ENCODE data around the gene DYNLT2B.
A peak's percentile ranks its signal among the peaks of the same experiment; 100 is the strongest.
"Not testable (repeated sequence)": the region's sequence is repeated elsewhere in the genome, so short reads cannot be mapped to it uniquely, and the experiment has no call there.

Gene DYNLT2B

DNA sequence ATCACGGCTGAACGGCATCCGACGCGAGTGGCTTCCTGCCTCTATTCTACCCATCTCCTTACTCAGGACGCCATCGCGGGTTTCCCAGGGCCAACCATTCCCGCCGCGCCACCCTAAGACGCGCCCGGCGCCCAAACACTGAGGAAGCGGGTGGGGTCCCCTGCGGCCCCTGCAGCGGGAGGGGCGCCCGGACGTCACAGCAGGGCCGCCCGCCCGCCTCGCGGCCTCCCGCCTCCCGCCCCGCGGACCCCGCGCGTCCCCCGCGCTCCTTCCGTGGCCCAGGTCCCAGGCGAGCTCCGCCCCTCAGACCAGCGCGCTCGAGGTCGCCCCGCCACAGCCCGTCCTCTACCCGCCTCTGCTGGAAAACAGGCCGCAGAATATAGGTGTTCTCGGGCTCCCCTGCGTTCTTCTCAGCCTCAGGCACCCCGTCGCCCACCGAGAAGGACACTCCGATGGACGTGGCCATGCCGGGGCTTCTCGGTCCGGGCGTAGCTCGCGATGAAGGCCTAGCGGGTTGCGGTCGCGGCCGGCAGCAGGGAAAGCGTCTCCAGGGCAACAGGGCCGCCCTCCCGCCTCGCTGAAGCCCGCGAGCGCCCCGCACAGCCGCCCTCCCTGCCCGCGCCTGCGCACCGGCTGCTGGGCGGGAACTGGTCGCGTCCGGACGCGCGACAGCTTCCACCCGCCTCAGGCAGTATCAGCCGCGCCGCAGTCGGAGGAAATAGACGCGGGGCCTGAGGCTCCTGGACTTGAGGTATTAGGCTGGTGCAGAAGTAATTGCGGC lies at the start of gene DYNLT2B:
Gene DYNLT2B (minus strand): TSS at position 554 of the 781 bp plus-strand sequence. CDS start 88 bp downstream, at position 466.
- DNase-seq (ENCODE audit: low read depth in 3 of 3, low spot score in 1 of 3) = peak; percentile 64 to 73 (median 71)

DNA sequence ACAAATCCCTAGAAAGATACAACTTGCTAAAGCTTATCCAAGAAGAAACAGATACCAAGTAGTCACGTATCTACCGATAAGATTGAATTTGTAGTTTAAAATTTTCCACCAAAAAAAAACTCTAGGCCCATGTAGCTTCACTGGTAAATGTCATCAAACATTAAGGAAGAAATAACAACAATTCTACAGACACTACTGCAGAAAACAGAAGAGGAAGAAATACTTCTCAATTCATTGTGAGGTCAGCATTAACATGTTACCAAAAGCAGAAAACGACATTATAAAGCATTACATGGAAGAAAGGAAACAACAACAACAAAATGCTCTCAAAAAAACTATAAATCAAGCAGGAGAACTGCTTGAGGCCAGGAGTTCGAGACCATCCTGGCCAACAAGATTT lies 47.7 kb upstream of the DYNLT2B start:
- no peak for DNase-seq (ENCODE audit: low read depth in 3 of 3, low spot score in 1 of 3)

DNA sequence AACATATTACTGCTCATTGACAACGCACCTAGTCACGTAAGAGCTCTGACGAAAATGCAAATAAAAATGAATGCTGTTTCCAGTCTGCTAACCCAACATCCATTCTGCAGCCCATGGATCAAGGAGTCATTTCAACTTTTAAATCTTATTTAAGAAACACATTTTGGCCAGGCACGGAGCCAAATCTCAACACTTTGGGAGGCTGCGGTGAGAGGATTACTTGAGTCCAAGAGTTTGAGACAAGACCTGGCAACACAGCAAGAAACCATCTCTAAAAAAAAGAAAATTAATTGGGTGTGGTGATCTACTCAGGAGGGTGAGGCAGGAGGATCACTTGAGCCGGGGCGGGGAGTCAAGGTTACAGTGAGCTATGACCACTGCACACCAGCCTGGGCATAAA lies 42.5 kb upstream of the DYNLT2B start:
- no peak for DNase-seq (ENCODE audit: low read depth in 3 of 3, low spot score in 1 of 3)

- not testable (repeated sequence) for DNase-seq (ENCODE audit: low read depth in 3 of 3, low spot score in 1 of 3)
Observed at GRCh38 chr3:196358540-196358939, 40.5 kb upstream of the DYNLT2B start.

- no peak for DNase-seq (ENCODE audit: low read depth in 3 of 3, low spot score in 1 of 3)
Observed at GRCh38 chr3:196357905-196358304, 39.9 kb upstream of the DYNLT2B start.

- no peak for DNase-seq (ENCODE audit: low read depth in 3 of 3, low spot score in 1 of 3)
Observed at GRCh38 chr3:196356556-196356955, 38.5 kb upstream of the DYNLT2B start.

GRCh38 chr3:196355668-196356067 lies 37.6 kb upstream of the DYNLT2B start:
- DNase-seq (ENCODE audit: low read depth in 3 of 3, low spot score in 1 of 3) = no peak

DNA sequence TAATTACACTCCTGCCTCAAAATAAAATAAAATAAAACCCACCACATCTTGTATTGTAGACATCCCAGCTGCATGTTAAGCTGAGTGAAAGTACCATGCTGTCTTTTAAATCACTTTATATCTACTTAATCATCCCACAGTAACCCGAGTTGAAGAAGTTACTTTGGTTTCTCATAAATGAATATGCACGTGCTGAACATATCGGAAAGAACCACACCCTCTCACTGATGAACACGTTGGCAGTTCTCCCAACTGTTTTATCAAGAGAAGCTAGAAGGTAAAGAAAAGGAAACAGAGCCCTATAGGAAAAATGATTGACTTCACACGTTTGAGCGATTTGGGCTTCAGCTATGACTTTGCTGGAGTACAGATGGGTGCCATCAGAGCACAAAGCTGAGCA lies 36.1 kb upstream of the DYNLT2B start:
- DNase-seq (ENCODE audit: low read depth in 3 of 3, low spot score in 1 of 3) = no peak

- no peak for DNase-seq (ENCODE audit: low read depth in 3 of 3, low spot score in 1 of 3)
Observed at GRCh38 chr3:196351541-196351940, 33.5 kb upstream of the DYNLT2B start.

DNA sequence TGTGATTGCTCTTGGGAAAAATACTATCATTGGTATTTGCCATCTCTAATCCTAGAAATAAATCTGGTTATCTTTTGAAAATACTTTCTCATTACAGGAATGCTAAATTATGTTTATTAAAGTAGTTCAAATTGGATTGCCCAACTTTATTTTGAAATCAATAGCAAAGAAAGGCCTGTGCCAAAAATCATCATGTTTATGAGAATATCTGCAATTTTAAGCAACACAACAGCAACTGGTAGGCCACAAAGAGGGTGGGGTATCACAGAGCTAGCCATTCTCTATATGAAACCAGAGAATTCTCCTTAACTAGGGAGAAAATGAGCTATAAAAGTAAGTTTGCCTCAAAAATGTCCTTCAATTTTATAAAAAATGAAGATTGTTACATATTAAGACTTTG lies 32.0 kb upstream of the DYNLT2B start:
- no peak for DNase-seq (ENCODE audit: low read depth in 3 of 3, low spot score in 1 of 3)

GRCh38 chr3:196348698-196349097 lies 30.7 kb upstream of the DYNLT2B start:
- no peak for DNase-seq (ENCODE audit: low read depth in 3 of 3, low spot score in 1 of 3)

DNA sequence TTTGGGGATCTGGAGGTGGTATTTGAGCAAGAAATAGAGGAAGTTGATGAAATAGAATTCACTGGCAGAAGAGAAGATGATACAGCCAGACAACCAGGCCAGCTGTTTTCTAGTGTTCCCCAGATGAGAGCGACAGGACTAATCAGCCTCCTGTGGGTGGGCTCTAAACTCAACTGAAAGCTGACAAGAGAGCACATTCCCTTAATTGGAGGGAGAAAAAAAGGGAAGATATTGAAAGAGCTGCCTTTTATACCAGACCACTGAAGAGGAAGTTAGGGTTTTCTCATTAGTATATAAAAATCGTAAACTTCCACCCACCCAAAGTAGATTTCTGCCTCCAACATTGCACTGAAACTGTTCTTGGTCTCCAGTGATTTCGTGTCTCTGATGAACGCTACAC lies 26.6 kb upstream of the DYNLT2B start:
- no peak for DNase-seq (ENCODE audit: low read depth in 3 of 3, low spot score in 1 of 3)

DNA sequence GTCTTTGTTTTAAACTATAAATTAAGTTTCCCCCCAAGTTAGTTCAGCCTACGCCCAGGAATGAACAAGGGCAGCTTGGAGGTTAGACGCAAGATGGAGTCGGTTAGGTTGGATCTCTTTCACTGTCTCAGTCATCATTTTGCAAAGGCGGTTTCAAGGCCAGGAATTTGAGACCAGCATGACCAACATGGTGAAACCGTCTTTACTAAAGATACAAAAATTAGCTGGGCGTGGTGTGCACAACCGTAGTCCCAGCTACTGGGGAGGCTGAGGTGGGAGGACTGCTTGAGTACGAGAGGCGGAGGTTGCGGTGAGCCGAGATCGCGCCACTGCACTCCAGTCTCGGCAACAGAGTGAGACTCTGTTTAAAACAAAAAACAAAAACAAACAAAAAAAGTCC lies 25.9 kb upstream of the DYNLT2B start:
- DNase-seq (ENCODE audit: low read depth in 3 of 3, low spot score in 1 of 3) = not testable (repeated sequence)

DNA sequence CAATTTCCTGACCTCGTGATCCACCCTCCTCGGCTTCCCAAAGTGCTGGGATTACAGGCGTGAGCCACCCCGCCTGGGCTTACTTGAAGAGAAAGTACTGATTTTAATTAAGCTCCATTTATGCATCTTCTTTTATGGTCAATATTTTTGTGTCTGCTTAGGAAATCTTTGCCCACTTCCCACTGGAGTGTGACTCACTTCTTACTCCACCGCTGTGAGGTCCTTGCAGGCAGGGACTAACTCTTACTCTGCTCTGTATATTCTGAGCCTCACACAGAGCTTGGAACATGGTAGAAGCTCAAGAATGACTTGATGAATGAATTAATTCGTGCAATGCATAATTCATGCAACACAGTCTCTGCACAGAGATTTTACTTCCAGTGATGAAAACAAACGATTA lies 23.1 kb upstream of the DYNLT2B start:
- no peak for DNase-seq (ENCODE audit: low read depth in 3 of 3, low spot score in 1 of 3)

GRCh38 chr3:196340466-196340865 lies 22.4 kb upstream of the DYNLT2B start:
- no peak for DNase-seq (ENCODE audit: low read depth in 3 of 3, low spot score in 1 of 3)

- no peak for DNase-seq (ENCODE audit: low read depth in 3 of 3, low spot score in 1 of 3)
Observed at GRCh38 chr3:196339493-196340254, 21.6 kb upstream of the DYNLT2B start.

- DNase-seq (ENCODE audit: low read depth in 3 of 3, low spot score in 1 of 3) = no peak
Observed at GRCh38 chr3:196339044-196339443, 21.0 kb upstream of the DYNLT2B start.

DNA sequence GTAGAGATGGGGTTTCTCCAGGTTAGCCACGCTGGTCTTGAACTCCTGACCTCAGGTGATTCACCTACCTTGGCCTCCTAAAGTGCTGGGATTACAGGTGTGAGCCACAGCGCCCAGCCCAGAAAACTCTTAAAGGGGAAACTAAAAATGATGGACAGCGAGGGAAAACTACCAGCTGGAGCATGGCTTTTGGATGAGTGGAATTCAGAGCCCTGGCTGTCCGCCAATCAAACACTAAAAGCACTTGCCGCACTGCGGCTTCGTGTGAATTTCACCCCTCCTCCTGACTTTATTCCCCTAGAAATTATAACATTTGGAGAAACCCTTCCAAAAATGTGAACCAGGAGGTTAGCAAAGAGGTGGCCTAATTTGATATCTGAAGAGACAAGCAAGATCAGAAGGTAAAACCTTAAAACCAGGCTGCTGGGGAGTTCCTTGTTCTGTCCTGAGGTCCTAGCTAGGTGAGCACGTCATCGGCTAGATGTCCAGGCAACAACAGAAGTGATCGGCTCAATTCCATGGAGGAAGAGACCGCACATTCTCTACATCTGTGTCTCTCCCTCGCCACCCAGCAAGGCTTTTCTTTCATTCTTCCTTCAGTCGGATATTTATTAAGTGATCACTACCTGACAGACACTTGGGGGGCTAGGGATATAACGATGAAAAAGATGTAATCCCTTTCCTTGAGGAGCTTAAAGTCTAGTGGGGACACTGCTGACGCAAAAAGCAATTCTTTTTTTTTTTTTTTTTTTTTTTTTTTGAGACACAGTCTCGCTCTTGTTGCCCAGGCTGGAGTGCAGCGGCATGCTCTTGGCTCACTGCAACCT lies 18.5 kb upstream of the DYNLT2B start:
- DNase-seq (ENCODE audit: low read depth in 3 of 3, low spot score in 1 of 3) = no peak

- DNase-seq (ENCODE audit: low read depth in 3 of 3, low spot score in 1 of 3) = no peak
Observed at GRCh38 chr3:196335503-196335948, 17.5 kb upstream of the DYNLT2B start.

DNA sequence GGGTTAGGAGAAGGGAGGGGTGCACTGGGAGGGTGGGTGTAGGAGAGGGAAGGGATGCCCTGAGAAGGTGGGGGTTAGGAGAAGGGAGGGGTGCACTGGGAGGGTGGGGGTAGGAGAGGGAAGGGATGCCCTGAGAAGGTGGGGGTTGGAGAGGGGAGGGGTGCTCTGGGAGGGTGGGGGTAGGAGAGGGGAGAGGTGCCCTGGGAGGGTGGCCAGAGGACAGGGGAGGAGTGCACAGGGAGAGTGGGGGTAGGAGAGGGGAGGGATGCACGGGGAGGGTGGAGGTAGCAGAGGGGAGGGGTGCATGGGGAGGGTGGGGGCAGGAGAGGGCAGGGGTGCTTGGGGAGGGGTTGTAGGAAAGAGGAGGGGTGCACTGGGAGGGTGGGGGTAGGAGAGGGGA lies 16.9 kb upstream of the DYNLT2B start:
- DNase-seq (ENCODE audit: low read depth in 3 of 3, low spot score in 1 of 3) = no peak

DNA sequence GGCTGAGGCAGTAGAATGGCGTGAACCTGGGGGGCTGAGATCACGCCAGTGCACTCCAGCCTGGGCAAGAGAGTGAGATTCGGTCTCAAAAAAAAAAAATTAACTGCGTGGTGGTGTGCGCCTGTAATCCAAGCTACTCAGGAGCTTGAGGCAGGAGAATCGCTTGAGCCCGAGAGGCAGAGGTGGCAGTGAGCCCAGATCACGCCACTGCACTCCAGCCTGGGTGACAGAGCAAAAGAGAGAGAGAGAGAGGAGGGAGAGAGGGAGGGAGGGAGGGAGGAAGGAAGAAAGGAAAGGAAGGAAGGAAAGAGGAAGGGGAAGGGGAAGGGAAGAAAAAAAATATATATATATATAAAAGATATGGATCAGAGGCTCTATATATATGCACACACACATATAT lies 14.1 kb upstream of the DYNLT2B start:
- DNase-seq (ENCODE audit: low read depth in 3 of 3, low spot score in 1 of 3) = no peak

GRCh38 chr3:196327405-196327804 lies 9.4 kb upstream of the DYNLT2B start:
- no peak for DNase-seq (ENCODE audit: low read depth in 3 of 3, low spot score in 1 of 3)

Measured in stimulated activated CD4-positive, alpha-beta T cell treated with anti-CD3 and anti-CD28 coated beads, TNF-alpha, amount 100 ng/mL, for 1 hour (primary cell).